WTC11 (cell line): ENCODE data around the gene ARRDC1. TPM values are rescaled to one million over a fixed set of nuclear protein-coding genes. Genes with fewer than 3 reads are reported as not detected.
A peak's percentile ranks its signal among the peaks of the same experiment; 100 is the strongest.

Source experiments
- AR ChIP-seq: fragments of 250-450 bp; sonication (Bioruptor Pico); IDR thresholded peaks from 2 replicates; pipeline ENCODE4 v1.9.0; 2021; ENCODE audit warnings: mild to moderate bottlenecking
- ATF6 ChIP-seq: sonication (generic); formaldehyde crosslinking; IDR thresholded peaks from 2 replicates; pipeline ENCODE4 v1.8.1; 2023; ENCODE audit warnings: mild to moderate bottlenecking, missing genetic modification reagents
- E2F5 ChIP-seq: sonication (generic); formaldehyde crosslinking; IDR thresholded peaks from 2 replicates; pipeline ENCODE4 v1.8.1; 2022; ENCODE audit warnings: mild to moderate bottlenecking, moderate library complexity, missing genetic modification reagents
- EMX1 ChIP-seq: fragments of 250-450 bp; sonication (Bioruptor Pico); IDR thresholded peaks from 2 replicates; pipeline ENCODE4 v1.8.0; 2021; ENCODE audit warnings: mild to moderate bottlenecking
- ERG ChIP-seq: fragments of 250-450 bp; sonication (Bioruptor Pico); IDR thresholded peaks from 2 replicates; pipeline ENCODE4 v1.8.0; 2021; ENCODE audit warnings: mild to moderate bottlenecking
- ETV6 ChIP-seq: sonication (generic); formaldehyde crosslinking; IDR thresholded peaks from 2 replicates; pipeline ENCODE4 v1.8.1; 2022; ENCODE audit warnings: mild to moderate bottlenecking, missing genetic modification reagents
- FOXK1 ChIP-seq: sonication (generic); formaldehyde crosslinking; IDR thresholded peaks from 2 replicates; pipeline ENCODE4 v1.8.0; 2022; ENCODE audit warnings: mild to moderate bottlenecking, moderate library complexity, missing genetic modification reagents
- GABPB1 ChIP-seq: sonication (generic); formaldehyde crosslinking; IDR thresholded peaks from 2 replicates; pipeline ENCODE4 v1.8.1; 2023; ENCODE audit warnings: mild to moderate bottlenecking, missing genetic modification reagents
- KAT7 ChIP-seq: sonication (generic); formaldehyde crosslinking; IDR thresholded peaks from 2 replicates; pipeline ENCODE4 v1.8.1; 2023; ENCODE audit warnings: missing genetic modification reagents, mild to moderate bottlenecking, borderline replicate concordance
- NFATC4 ChIP-seq: fragments of 250-450 bp; sonication (Bioruptor Pico); IDR thresholded peaks from 2 replicates; pipeline ENCODE4 v1.9.0; 2021; ENCODE audit warnings: mild to moderate bottlenecking
- NR2C2 ChIP-seq: sonication (generic); formaldehyde crosslinking; IDR thresholded peaks from 2 replicates; pipeline ENCODE4 v1.8.0; 2022; ENCODE audit warnings: mild to moderate bottlenecking, missing genetic modification reagents
- SP1 ChIP-seq: sonication (generic); formaldehyde crosslinking; conservative IDR thresholded peaks from 2 replicates; pipeline ENCODE4 v1.8.1; 2022; ENCODE audit warnings: missing genetic modification reagents
- STAT6 ChIP-seq: sonication (generic); formaldehyde crosslinking; conservative IDR thresholded peaks from 2 replicates; pipeline ENCODE4 v1.8.1; 2023; ENCODE audit warnings: mild to moderate bottlenecking, low read depth, missing genetic modification reagents, moderate library complexity
- TEAD4 ChIP-seq: sonication (generic); formaldehyde crosslinking; IDR thresholded peaks from 2 replicates; pipeline ENCODE4 v1.8.0; 2022; ENCODE audit warnings: mild to moderate bottlenecking, missing genetic modification reagents
- USF1 ChIP-seq: sonication (generic); formaldehyde crosslinking; IDR thresholded peaks from 2 replicates; pipeline ENCODE4 v1.8.0; 2022; ENCODE audit warnings: mild to moderate bottlenecking, missing genetic modification reagents
- ZNF396 ChIP-seq: fragments of 250-450 bp; sonication (Bioruptor Pico); IDR thresholded peaks from 2 replicates; pipeline ENCODE4 v1.8.0; 2021; ENCODE audit warnings: mild to moderate bottlenecking, moderate library complexity, borderline replicate concordance
- ZNF423 ChIP-seq: fragments of 250-450 bp; sonication (Bioruptor Pico); IDR thresholded peaks from 2 replicates; pipeline ENCODE4 v2.1.2; 2022; ENCODE audit warnings: mild to moderate bottlenecking, moderate library complexity
- total RNA-seq: library from RNA; stranded (reverse); gene quantifications from 3 replicates; pipeline ENCODE4 v1.2.3, GENCODE V29; 2021

Gene ARRDC1
- total RNA-seq, 1 experiment from 2014 or later: 41.3 TPM

- peak; percentile 45; the same call in 1 of the 2 replicates for TF ChIP-seq E2F5 (CRISPR knock-in tag)
- TF ChIP-seq NFATC4: 0 out of 2 replicates have a peak, but pooled peaks have one; percentile 48
- peak; percentile 61 for TF ChIP-seq GABPB1 (CRISPR knock-in tag)
- TF ChIP-seq ATF6 (CRISPR knock-in tag): no peak
- TF ChIP-seq SP1 (CRISPR knock-in tag): peak; percentile 70
- 0 out of 2 replicates have a peak, but pooled peaks have one; percentile 74 for TF ChIP-seq ERG (CRISPR knock-in tag)
- peak; percentile 89 for TF ChIP-seq NR2C2
- TF ChIP-seq ZNF423 (CRISPR knock-in tag): peak; percentile 66
- TF ChIP-seq AR (CRISPR knock-in tag): 0 out of 2 replicates have a peak, but pooled peaks have one; percentile 10
- peak; percentile 69; the same call in 1 of the 2 replicates for TF ChIP-seq KAT7 (CRISPR knock-in tag)
- TF ChIP-seq FOXK1 (CRISPR knock-in tag): peak; percentile 15; the same call in 1 of the 2 replicates
- no peak for TF ChIP-seq STAT6 (CRISPR knock-in tag)
- no peak for TF ChIP-seq ZNF396 (CRISPR knock-in tag)
- TF ChIP-seq ETV6 (CRISPR knock-in tag): no peak; the same call in 1 of the 2 replicates
- peak; percentile 44; the same call in 1 of the 2 replicates for TF ChIP-seq USF1 (CRISPR knock-in tag)
- TF ChIP-seq EMX1 (CRISPR knock-in tag): no peak
- TF ChIP-seq TEAD4 (CRISPR knock-in tag): 0 out of 2 replicates have a peak, but pooled peaks have one; percentile 29
These were observed 12.9 kb downstream of the ARRDC1 start, which contains the start of gene EHMT1 (continued) for GRCh38 chr9:137618105-137619067.
